Measurements from ENCODE around the gene RIN3.

DNA sequence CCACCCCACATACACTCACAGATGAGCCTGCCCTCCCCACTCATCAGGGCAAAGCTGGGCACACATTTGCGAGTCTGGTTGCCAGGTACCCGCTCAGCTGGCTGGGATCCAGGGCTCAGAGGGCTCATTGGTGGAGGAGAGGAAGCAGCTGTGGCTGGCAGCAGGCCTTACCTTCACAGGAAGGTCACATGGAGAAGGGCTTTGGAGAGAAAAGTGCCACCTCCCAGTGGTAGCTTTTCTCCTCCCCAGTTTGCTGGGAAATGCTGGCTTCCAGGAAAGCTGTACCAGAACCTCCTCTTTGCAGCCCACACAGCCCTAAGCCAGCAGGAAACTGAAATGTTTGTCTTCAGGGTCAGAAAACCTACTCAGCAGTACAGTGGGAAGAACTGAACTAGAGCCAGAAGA lies 179.2 kb downstream of the RIN3 start:
- TF ChIP-seq CTCF (IDR thresholded peaks at IDR 0.05) (no peak), EZH2 (IDR thresholded peaks at IDR 0.05) (no peak)

Measured in neural progenitor cell (in vitro differentiated cells).